Fibroblast of lung (primary cell): Measurements from ENCODE around the gene CREBL2.

Experiments used
- CTCF ChIP-seq, 2 donors: IDR thresholded peaks in 1 of 2; conservative IDR thresholded peaks in 1 of 2; 1 replicate in 1 of 2; 2 replicates in 1 of 2; pipeline ENCODE4 v1.5.1; 2011 to 2012; ENCODE audit warnings: low read length in 2 of 2, control low read depth in 1 of 2, inconsistent platforms in 1 of 2, low read depth in 1 of 2, mild to moderate bottlenecking in 1 of 2
- EZH2 ChIP-seq: IDR thresholded peaks from 2 replicates; pipeline ENCODE4 v1.5.1; 2012; ENCODE audit warnings: low read length, control low read depth, mild to moderate bottlenecking; ENCODE audit errors: missing control alignments

GRCh38 chr12:12608557-12608957 is 3.1 kb upstream of the CREBL2 start:
- TF ChIP-seq CTCF (conservative IDR thresholded peaks at IDR 0.05 in 1 of 2, IDR thresholded peaks at IDR 0.05 in 1 of 2; ENCODE audit: low read depth in 1 of 2, low read length in 2 of 2), result peak in 1 of 2 donors; percentile 6
- TF ChIP-seq EZH2, result no peak
